RPMI7951 (cell line): ENCODE data around the gene TEX52. TPM values are rescaled to one million over a fixed set of nuclear protein-coding genes. Genes with fewer than 3 reads are reported as not detected.
"Not testable (repeated sequence)": the region's sequence is repeated elsewhere in the genome, so short reads cannot be mapped to it uniquely, and the experiment has no call there.

Source experiments
- DNase-seq: peaks from one replicate; pipeline ENCODE4 v3.0.0-alpha.2; 2012; ENCODE audit warnings: low read depth
- total RNA-seq: library from RNA; depleted of rRNA; stranded (reverse); fragments of >200 nt; shearing (Covaris generic); gene quantifications from 2 replicates; pipeline ENCODE4 v1.2.3, GENCODE V29; 2014

TEX52 gene
- total RNA-seq, 1 experiment from 2014 or later, result not detected

DNA sequence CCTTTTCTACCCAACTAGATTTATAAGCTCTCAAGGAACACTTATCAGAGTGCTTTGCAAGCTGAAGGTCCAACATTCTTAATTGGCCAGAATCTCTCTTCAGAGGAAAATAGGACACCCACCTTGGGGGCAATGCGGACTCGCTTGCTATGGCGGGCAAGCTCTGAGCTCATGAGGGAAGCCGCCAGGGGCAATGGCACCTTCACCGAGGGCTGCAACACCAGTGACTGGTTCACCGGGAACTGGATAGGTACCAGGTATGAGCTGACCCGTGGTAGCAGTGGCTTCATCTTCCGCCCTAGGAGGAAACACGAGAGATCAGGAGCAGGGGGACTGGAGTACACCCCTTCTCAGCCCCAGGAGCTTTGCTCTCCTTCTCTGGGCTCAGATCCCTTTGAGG, 7.4 kb upstream of the TEX52 start:
- DNase-seq, result no peak

GRCh38 chr12:2863402-2863801, 6.6 kb upstream of the TEX52 start:
- not testable (repeated sequence) for DNase-seq

DNA sequence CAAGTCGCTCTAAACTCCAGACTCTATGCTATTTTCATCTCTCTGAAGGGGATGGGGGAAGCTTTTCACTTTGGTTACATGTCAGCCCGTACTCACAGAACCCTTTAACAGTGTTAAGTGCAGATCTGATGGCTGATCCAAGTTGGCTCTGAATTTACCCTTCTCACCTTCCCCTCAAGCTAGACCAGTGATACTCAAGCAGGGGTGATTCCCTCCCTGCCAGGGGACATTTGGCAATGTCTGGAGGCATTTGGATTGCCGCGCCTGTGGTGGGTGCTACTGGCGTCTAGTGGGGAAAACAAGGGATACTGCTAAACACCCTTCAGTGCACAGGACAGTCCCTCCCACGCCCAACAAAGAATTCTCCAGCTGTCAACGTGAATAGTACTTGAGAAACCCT, 6.0 kb upstream of the TEX52 start:
- no peak for DNase-seq

GRCh38 chr12:2860170-2860569, 3.3 kb upstream of the TEX52 start:
- no peak for DNase-seq

- no peak for DNase-seq
Observed at GRCh38 chr12:2858944-2859421, 2.1 kb upstream of the TEX52 start.

DNA sequence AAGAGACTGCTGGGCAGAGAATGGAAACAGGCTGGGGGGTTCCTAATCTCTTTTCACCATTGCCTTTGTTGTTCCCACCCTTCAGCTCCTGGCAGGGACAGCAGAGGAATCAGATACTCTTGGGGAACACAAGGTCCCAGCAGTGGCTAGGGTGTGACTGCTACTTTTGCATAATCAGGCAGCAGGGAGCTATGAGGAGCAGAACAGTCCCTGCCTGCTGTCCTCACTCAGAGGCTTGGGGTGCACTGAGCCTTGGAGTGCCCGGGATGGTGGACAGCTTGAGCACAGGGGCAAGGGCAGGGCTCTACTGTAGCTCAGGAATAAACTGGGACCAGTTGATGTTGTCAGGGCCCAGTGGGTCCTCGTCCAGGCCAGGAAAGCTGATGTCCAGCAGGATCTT, 1.5 kb upstream of the TEX52 start:
- no peak for DNase-seq

DNA sequence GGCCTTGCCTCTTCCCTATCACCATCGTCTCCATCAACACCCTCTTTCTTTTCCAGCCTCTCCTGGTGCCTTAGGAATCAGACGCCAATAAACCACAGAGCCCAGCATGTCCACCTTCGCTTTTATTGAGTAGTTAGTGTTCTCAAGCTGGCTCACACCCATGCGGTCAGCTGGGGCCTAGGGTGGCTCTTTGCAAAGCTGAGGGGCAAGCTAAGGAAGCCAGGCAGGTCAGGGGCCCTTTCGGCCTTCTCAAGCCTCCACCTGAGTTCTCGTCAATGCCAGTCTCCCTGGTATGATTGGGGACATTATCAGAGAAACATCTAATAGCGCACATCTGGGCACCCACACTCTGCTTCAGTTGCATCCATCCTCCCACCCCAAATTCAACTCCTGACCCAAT, 737 bp upstream of the TEX52 start:
- no peak for DNase-seq

DNA sequence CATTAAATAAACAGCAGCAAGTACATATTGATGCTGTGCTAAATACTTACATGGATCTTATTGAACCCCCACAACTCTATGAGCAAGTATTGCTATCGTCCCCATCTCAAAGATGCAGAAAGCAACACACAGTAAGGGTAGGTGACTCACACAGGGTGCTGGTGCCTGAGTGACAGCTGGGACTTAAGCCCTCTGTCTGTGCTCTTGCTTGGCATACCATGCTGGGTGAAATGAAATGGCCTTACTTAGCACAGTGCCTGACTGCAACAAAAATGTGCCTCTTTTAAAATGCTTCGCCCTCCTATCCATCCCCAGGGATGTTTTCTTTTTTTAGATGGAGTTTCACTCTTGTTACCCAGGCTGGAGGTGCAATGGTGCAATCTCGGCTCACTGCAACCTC, 788 bp downstream of the TEX52 start:
- DNase-seq, result no peak

DNA sequence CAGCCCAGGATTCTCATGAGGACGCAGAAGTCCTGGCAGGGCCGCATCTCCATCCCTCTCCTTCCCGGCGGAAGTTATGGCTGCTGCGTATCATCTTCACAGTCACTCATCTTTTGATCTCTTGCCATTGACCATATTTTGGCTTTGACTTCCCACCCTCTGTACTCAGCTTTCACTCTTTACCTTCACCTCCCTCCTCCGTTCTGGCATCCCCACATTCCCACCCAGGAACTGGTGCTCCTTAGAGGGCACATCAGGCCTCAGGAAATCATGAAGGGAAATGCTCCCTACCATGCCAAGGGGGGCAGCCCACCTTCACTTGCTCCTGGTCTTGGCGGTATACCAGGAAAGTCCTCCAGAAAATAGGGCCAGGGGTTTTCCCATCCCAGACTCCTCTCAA, 1.3 kb downstream of the TEX52 start:
- DNase-seq, result no peak

- DNase-seq, result no peak
Observed at GRCh38 chr12:2854669-2855453, 2.0 kb downstream of the TEX52 start.

DNA sequence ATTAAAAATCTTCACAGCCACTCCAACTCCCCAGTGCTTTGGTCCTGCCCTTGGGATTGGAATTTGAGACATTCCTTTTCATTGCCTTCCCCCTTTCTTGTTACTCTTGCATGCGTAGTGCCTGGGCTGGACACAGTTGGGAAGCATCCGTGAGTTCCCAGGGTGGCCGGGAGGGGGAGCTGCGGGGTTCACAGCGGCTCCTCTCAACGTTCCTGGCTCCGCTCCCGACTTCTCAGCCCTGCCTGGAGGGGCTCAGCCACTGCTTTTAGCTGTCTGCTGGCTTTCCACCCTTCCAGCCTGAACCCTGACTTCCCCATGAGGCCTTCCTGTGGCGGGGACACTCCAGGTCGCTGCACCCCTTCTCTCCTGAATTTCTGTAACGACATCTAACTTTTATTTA, 3.2 kb downstream of the TEX52 start:
- DNase-seq, result peak; percentile 60

- DNase-seq, result no peak
Observed at GRCh38 chr12:2851931-2852330, 4.9 kb downstream of the TEX52 start.

DNA sequence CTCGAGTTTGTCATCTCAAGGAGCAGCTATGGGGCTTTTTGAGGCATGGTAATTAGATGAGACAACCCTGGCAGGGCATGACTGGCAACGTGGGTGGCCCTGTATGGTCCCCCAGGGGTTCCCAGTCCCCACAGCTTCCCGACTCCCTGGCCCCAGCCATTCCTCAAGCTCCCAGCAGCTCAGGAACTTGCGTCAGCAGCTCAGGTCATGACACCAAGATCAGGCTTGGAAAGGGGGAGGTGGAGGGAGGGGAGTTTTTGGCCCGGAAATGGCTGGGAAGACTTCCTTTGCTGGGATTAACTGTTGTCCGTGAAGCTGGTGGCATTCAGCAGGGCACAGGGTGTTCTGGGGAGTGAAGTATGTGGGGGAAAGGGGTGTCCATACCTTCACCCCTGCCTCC, 11.6 kb downstream of the TEX52 start:
- peak; percentile 35 for DNase-seq

DNA sequence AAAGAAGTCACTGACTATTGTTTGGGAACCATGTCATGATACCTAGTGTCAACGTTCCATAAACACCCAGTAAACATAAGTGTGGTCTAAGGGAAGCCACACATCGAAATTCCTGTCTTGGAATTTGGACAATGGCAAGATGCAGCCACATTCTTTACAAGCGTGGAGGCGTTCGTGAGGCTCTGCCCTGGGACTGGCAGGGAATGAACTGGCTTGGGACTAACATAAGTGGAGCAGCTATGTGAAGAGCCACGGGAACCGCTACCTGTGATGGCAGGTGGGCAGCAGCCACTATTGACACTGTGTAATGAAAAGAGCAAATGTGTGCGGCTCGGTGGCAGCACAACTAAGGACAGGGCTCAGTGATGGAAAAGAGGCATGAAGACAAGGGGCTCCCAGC, 12.1 kb downstream of the TEX52 start:
- peak; percentile 16 for DNase-seq

- no peak for DNase-seq
Observed at GRCh38 chr12:2842948-2843347, 13.9 kb downstream of the TEX52 start.

DNA sequence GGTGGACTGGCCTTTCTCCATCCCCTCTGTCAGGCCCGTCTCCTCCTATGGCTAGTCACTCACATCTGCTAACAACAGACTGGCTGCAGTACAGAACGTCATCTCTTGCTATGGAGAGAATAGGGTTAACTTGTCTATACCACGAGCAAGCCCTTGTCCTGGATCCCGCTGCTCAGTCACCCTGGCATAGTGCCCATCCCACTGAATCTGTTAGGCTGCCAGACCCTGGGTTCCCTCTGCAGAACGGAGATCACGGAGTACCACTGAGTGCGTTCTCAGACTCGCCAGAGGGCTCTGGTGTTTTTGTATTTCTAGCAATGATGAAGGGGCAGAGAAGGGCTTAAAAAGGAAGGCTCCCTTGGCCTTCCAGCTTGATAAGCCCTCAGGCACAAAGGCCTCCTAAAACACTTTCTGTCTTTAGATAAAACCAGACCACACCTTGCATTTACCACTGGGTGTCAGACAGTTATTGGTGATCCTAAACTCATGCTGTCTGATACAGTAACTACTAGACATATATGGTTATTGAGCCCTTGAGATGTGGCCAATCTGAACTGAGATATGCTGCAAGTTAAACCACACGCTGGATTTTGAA, 15.7 kb downstream of the TEX52 start:
- no peak for DNase-seq

DNA sequence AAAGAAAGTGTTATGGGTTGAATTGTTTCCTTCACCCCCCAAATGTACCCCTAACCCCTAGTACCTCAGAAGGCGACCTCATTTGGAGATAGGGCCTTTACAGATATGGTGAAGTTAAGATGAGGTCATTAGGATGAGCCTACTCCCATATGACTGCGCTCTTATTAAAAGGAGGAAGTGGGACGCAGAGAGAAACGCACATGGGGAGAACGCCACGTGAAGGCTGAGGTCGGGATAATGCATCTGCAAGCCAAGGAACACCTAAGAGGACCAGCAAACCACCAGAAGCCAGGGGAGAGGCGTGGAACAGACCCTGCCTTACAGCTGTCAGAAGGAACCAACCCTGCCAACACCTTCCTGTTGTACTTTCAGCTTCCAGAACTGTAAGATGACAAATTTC, 20.3 kb downstream of the TEX52 start:
- no peak for DNase-seq

DNA sequence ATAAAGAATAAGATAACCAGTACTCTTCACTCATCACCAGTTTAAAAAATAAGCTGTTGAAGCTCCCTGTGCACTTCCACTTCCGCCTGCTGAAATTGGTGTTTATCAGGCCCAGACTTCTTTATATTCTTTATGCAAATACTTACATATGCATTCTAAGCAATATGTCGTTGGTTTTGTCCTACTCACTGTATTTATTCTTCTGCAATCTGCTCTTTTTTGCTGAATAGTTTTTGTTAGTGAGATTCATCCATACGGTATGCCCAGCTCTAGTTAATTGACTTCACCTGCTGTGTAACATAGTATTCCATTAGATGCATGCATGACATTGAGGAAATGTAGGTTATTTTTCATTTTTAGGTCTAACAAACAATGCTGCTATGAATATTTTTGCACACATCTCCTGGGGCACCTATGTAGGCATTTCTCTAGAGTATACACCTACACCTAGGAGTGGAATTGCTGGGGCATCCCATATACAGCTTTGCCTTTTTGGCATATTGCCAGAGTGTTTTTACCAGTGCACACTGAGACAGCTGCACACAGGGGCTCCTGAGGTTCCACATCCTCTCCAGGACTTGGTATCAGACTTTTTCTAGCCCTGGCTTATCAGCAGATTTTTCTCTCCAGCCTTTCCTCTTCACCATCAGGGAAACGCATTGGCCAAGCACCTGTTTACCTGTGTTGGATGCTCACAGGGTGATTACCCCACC, 21.0 kb downstream of the TEX52 start:
- no peak for DNase-seq

DNA sequence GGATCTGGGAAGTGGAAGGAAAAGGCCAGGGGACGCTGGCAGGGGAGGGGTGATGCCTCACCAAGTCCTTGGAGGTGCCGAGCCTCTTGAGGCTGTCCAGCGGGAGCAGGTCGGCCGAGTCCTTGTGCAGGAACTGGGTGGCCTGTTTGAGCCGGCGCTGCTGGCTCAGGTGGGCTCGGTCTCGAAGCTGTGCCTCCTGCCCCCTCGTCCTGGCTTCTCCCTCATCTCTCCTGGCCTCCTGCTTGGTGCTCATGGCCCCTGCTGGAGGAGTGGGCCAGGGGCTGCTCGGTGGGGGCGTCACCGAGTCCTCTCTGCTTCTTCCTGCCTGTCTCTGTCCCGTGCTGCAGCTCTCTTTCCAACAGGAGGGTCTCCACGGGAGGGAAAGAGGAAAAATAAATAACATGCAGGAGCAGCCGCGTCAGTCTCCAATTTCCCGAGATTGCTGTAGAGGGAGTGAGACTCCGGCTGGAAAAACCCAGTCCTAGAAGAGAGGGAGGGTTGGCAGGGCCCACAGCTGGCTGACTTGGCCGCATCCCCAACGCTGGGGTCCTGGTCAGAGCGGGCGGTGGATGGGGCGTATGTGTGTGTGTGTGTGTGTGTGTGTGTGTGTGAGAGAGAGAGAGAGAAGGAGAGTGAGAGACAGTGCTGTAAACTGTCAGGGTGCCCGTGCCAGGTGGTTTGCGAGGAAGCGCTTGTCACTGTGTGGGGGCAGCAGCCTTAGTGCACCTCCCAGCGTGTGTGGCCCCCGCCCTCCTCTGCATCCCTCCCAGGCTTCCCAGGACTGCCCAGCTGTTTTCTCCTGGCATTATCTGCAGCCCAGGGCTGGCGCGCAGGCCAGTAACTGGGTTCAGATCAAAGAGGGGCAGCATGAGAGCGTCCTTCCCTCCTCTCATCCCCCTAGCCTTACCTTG, 22.0 kb downstream of the TEX52 start, which contains the start of gene NRIP2:
Gene NRIP2 (minus strand): TSS at position 455 of the 911 bp plus-strand sequence. CDS start 52 bp downstream, at position 403.
- no peak for DNase-seq

- DNase-seq, result no peak
Observed at GRCh38 chr12:2833810-2834209, 23.0 kb downstream of the TEX52 start.

GRCh38 chr12:2833327-2833726, 23.5 kb downstream of the TEX52 start:
- DNase-seq, result no peak
